HG02981 (cell line): ENCODE results near the gene FLACC1.
A peak's percentile ranks its signal among the peaks of the same experiment; 100 is the strongest.

Experiments used
- ATAC-seq: cut with Tn5 transposase; IDR thresholded peaks from one replicate; pipeline ENCODE4 v1.9.1; 2021; ENCODE audit warnings: mild to moderate bottlenecking, moderate library complexity; ENCODE audit not compliant: unreplicated experiment

The FLACC1 gene

DNA sequence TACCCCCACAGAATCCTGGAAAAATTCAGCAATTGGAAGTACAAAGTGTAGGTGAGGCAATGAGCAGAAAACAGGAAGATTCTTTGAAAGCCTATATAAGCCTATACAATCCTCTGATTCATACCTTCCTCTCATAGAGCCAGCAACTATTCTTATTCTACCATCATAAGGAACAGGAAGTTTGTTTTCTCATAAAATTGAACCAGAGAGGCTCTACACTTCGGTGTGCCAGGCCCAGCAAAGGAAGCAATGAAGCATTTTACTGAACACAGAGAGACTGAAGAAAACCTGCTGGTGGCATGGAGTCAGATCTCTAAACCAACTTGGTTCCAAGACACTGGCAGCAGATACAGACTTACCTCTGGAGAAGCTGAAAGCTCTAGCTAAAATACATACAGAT is 78.1 kb downstream of the FLACC1 start:
- ATAC-seq: no peak

DNA sequence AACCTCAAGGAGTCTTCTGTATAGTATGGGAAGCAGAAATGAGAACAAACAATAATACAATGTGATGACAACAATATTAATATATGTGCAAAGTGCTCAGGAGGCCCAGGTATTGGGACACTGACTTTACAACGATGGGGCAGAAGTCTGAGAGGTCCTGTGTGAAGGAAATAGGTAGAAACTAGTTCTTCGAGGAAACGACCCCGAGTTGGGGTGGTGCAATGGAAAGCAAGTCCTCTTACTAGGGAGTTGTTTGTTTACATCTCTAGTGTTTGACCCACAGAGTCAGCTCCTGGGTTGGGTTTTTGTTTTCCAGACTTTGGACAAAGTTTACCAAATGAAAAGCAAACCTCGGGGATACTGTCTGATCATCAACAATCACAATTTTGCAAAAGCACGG is 80.6 kb downstream of the FLACC1 start:
- ATAC-seq: no peak

DNA sequence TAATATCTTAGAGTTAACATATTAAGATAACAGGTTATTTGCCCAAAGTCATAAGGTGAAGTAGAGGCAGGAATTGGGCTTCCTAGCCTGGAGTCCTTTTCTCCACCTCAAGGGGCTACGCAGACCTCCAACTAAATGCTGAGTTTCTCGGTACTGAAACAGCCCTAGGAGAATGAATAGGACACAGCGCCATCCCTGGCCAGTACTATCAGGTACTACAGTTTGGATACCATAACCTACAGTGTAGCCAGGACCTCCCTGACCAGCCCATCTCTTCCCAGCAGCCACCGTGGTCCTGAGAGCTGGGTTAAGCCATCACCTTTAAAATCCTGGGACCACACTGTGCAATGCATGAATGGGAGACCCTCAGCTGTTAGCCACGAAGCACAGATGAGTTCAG is 81.2 kb downstream of the FLACC1 start:
- no peak for ATAC-seq

DNA sequence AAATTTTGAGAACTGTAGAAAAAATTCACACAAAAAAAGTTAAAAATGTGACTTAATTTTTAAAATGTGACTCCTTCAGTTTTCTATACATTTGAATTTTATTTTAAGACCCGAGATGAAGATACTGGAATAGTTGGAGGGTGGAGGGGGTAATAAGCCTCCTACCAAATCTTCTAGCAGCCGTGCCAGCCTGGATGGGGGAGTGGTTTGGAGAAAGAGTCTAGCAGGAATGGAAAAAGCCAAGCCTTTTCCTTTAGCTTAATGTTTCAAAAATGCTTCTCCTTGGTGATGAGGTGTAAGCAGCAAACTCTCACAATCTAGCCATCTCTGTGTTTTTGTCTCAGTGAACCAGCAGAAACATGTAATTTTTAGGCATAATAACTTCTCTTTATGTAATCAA is 82.1 kb downstream of the FLACC1 start:
- ATAC-seq: no peak

DNA sequence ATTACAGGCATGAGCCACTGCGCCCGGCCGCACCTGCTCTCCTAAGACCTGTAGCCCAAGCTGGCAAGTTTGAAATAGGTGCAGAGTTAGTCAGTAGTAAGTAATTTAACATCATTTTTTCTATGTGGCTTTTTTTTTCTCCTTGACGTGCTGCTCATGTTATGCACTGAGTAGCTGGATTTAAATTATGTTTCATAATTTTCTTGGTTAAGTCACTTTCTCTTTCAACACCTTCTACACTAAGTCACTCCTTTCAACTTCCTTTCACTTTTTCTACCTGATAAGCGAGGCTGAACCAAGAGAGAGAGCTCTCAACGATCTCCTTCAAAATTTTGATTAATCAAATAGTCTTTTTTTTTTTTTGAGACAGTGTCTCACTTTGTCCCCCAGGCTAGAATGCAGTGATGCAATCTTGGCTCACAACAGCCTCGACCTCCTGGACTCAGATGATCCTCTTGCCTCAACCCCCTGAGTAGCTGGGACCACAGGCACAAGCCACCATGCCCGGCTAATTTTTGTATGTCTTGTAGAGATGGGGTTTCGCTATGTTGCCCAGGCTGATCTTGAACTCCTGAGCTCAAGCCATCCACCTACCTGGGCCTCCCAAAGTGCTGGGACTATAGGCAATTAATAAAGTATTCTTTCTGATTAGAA is 83.7 kb downstream of the FLACC1 start:
- ATAC-seq: no peak

DNA sequence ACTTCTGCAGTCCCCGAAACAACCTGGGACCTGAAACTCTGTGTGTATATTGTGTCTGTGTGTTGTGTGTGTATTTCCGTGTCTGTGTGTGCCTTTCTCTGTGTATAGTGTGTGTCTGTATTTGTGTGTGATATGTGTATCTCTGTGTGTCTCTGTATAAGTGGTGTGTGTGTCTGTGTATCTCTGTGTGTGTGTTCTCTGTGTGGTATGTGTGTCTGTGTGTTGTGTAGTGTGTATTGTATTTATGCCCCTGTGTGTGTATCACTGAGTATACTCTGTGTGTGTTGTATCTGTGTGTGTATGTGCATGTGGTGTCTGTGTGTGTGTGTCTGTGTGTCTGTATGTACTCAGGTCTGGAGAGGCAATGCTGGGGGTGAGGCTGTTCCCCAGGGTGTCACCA is 85.2 kb downstream of the FLACC1 start:
- no peak for ATAC-seq

DNA sequence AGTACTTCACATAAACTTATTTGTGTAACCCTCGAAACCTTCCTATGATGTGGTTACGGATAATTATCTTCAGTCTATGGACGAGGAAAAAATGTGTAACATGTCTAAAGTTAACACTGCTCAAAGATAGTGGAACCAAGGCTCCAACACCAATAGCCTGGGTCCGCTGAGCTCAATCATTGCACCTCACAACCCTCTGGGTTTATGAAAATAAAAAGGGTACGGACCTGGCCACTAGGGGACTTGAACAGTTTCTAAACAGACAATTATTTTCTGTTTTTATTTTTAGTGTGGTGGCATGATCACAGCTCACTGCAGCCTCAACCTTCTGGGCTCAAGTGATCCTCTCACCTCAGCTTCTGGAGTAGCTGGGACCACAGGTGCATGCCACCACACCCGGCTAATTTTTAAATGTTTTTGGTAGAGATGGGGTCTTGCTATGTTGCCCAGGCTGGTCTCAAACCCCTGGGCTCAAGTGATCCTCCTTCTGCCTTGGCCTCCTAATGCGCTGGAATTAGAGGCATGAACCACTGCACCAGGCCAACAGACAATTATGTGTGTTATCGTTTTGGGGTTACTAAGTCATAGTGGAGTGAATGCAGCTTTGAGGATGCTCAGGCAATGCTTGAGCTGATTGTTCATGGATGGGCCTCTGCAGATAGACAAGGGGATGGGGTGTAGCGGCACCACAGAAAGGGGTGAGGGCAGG is 86.7 kb downstream of the FLACC1 start:
- no peak for ATAC-seq

DNA sequence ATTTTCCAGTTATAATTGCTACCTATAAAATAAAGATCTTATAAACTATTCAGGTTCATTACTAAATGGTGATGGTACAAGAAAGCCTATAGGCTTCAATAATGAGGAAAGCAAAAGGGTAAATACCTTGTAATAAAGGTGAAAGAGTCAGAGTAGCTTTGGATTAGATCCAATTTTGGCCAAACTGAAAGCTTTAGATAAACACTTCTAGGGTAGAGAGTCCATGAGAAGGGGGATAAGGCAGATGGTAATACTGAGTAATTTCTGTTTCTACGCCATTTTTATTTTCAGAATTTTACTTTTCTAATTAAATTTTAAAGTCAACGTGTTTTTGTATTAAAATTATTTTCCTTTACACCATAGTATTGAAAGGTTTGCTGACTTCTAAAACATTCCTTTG is 87.4 kb downstream of the FLACC1 start:
- ATAC-seq: no peak

DNA sequence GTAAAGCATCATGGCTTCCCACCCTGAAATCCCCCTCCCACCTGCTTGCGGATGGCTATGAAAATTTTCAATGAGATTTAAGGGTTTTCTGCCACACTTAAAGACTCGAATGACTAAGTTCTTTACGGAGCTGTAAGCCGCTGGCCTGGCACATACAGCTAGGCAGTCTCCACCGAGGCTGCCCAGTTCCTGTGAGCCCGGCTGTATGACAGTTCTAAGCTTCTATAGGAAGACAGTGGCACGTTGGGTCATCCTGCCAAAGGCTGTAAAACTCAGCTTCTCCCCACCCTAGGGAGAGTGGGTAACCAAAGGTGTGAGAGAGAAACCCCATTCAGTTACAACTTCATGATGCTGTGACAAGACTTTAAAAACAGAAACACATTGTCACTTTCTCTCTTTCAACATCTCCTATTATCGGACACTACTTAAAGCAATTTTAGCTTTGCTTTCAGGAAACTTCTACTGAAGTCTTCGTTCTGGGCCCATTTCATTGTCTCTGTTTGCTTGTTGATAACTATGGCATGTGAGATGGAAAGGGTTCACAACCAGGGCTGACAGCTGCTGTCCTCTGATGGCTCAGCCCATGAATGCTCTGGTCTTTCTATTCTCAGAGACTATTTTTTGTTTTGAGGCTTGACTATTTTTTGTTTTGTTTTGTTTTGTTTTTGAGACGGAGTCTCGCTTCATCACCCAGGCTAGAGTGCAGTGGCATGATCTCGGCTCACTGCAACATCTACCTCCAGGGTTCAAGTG is 89.7 kb downstream of the FLACC1 start:
- ATAC-seq: no peak

DNA sequence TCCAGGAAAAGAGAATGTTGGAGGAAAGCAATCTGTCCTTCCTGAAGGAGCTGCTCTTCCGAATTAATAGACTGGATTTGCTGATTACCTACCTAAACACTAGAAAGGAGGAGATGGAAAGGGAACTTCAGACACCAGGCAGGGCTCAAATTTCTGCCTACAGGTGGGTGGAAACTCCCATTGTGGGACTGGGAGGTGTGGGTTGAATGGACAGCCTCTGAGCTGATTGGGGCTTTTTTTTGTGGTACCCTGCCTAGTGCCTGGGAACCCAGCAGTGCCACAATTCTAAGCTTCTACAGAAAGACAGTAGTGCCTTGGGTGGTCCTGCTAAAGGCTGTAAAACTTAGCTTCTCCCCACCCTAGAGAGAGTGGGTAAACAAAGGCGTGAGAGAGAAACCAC is 90.5 kb downstream of the FLACC1 start:
- ATAC-seq: no peak

DNA sequence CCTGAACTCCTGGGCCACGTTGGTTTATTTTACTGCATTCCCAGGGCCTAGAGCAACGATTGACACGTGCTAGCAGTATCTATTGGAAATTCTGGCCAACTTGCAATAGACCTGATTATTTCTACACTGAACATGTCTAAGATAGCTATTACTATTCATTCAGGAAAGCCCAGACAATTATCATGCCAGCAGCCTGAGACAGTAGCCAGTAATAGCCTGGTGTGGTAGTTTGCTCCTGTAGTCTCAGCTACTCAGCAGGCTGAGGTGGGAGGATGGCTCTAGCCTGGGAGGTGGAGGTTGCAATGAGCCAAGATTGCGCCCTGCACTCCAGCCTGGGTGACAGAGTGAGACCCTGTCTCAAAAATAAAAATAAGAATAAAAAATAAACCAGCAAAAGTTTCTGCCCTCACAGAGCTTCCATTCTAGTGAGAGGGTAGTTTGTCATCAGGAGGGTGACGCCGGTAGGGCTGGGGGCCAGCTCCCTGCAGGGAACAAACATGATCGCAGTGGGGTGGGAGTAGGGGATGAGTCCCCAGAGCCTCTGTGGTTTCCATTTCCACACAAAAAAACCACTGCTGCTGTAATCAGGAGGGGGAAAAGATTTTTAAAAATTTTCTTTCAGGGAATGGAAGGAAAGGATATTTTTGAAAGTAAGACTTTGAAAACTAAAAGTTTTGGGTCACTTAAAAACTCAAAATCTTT is 92.5 kb downstream of the FLACC1 start:
- ATAC-seq: no peak

DNA sequence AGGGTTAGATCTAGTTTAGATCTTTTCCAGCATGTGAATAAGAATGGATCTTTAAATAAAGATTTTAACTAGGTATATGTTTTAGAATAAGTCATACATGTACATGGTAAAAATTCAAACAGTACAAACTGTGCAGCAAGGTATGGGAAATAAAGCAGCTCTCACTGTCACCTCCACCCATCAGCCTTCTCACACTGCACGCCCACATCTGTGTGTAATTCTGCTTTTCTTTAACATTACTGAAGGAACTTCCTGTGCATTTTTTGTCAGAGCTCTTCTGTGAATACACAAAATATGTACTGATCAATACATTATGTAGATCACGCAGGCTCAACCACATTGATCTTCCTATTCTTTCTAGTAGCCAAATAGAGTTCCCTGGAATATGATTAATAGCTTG is 93.4 kb downstream of the FLACC1 start:
- no peak for ATAC-seq

DNA sequence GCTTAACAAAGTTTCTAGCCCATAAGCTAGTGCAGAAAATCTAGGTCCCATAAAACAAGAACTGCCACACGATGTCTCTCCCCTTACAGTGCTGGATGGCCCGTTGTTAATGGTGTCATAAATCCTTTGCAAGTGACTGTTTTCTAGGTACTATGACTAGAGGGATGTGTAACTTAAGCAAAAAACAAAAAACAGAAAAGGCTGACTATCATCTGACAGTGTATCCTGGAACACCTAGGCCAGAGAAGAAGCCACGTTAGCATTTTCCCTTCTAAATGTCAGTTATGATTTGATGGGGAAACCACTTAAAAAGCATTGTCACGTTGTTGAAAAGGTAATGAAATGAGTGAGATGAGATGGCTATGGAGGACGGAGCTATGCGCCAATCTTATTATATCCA is 94.4 kb downstream of the FLACC1 start:
- no peak for ATAC-seq

DNA sequence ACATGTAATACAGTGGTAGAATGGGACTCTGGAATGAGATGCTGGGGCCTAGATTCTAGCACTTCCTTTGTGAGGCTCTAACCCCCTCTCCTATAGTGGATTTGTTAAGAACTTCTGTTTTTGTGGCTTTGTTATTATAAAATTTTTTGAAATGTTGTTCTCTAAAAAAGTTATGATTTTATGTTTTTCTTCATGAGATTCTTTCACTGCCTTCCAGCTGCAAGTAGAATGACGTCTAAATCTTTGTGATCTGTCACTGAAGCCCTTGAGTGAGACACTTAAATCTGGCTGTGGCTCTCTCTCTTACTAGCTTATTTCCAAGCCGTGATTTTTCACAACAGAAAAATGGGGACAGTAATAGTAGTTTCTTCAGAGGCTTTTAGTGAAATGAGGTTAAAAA is 95.2 kb downstream of the FLACC1 start:
- ATAC-seq: no peak

DNA sequence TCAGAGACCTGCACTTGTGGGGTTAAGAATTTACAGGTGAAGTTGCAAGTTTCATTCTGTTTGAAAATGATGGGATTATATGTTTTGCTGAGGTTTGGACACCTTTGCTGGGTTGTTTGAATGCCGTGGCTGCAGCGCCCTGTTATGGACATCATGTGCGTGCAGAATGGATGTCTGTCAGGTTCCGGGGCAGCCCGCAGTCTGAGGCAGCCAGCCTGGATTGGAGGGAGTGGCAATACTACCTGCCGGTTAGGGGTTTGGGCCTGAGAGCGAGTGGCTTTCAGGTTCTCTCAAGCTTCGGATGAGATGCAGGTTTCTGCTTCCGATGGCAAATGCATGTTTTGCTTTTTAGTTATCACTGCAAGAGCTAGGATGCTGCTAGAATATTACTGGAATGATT is 95.7 kb downstream of the FLACC1 start:
- ATAC-seq: no peak

DNA sequence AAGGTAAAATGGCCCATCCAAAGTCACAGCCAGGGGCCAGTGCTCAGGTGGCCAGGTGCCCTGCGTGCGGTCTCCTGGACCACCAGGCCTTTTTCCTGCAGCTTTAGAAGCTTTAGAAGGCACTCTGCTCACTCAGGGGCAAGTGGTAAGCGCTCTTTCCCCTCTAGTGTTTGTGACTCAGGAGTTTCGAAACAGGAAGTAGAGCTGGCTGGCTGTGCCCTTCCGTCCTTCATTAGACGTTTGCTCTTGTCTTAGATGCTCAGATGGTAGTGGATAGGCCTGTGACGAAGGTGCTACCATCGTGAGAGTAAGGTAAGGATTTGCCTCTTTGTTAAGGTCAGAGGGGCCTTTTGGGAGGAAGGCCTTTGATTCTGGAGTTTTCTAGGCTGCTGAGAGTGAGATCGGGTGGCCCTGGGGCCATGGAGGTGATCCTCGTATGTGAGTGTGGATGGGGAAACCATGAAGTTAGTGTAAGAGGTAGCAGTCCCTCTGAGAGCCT is 96.8 kb downstream of the FLACC1 start, which contains the start of gene CASP8:
CASP8 (plus strand) TSS at position 235 of the 499 bp plus-strand sequence. CDS start 5,951 bp downstream, outside the sequence.
- ATAC-seq: peak; percentile 31

DNA sequence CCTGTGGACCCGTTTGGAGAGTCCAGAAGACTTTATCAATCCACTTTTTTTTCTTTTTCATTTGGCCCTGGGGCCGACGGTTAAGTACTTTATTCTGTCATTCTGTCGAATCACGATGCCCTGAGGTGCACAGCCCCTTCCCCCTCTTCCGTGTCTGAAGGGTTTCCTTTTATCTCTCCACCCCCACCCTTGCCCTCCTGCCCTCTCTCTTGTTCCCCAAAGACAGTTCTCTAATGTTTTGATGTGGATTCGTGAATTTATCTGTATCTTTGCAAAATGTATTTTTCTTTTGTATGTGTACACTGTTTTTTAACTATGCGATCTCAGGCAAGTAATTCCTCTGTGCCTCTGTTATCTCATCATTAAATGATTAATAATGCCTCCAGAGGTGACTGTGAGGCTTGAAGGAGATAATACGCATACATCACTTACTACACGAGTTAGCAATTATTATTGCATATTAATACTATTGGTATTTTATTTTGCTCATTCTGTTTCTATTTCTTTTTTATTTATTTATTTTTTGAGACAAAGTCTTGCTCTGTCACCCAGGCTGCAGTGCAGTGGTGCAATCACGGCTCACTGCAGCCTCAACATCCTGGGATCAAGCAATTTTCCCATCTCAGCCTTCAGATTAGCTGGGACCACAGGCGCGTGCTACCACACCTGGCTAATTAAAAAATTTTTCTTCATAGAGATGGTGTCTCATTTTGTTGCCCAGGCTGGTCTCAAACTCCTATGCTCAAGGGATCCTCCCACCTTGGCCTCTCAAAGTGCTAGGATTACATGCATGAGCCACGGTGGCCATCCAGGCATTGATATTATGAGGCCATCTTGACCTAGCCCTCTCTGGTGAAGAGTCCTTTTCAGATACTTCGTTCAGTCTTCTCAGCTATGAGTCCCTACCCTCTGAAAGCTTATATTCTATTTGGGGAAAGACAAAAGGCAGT is 98.2 kb downstream of the FLACC1 start:
- peak; percentile 4 for ATAC-seq

DNA sequence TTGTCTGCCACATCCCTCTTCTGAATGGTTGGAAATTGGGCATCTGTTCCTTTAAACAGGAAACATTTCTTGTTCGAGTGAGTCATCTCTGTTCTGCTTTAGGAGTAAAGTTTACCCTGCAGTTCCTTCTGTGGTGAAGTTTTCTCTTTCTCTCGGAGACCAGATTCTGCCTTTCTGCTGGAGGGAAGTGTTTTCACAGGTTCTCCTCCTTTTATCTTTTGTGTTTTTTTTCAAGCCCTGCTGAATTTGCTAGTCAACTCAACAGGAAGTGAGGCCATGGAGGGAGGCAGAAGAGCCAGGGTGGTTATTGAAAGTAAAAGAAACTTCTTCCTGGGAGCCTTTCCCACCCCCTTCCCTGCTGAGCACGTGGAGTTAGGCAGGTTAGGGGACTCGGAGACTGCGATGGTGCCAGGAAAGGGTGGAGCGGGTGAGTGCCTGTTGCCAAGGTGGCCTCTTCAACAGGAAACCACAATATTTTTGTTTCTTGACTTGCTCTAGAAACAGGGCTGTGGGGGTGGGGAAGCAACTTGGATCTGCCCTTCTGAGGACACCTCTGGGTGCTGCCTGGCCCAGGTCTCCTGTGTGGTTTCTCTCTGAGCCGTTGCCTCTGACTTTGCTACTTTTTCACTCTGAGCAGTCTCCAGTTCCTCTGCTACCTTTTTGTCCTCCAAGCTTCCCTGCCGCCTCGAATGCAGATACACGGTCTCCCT is 99.0 kb downstream of the FLACC1 start:
- peak; percentile 62 for ATAC-seq

DNA sequence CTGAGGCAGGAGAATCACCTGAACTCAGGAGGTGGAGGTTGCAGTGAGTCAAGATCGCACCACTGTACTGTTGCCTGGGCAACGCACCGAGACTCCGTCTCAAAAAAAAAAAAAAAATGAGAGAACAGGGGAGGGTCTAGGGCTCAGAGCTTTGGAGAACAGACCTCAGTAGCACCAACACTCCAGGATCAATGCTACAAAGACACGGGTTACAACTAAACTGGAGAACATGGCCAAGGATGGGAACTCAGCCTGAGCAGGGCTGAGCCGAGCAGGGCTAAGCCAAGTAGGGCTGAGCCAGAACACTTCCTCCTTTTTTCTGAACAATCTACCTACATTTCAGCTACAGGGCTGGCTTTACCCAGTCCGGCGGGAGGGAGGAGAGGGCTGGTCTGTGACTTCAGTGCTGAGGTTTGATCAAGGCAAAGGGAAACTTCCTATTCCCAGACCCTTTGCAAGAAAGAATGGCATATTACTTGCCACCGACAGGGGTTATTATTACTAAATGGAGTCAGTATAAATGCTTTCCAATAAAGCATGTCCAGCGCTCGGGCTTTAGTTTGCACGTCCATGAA is 99.7 kb downstream of the FLACC1 start:
- ATAC-seq: peak; percentile 38
